Measurements from ENCODE around the gene NPTN.

NPTN gene

GRCh38 chr15:73628102-73628501, 5.1 kb downstream of the NPTN start:
- TF ChIP-seq CTCF (conservative IDR thresholded peaks at IDR 0.05; ENCODE audit: low read depth, low read length) = no peak
- no peak overlapping the region for H3K4me3 ChIP-seq (ENCODE audit: low read length)
- no peak for DNase-seq (ENCODE audit: low read depth)

GRCh38 chr15:73626072-73626471, 7.1 kb downstream of the NPTN start:
- no peak for DNase-seq (ENCODE audit: low read depth)
- no peak overlapping the region for H3K4me3 ChIP-seq (ENCODE audit: low read length)
- TF ChIP-seq CTCF (conservative IDR thresholded peaks at IDR 0.05; ENCODE audit: low read depth, low read length) = no peak

DNA sequence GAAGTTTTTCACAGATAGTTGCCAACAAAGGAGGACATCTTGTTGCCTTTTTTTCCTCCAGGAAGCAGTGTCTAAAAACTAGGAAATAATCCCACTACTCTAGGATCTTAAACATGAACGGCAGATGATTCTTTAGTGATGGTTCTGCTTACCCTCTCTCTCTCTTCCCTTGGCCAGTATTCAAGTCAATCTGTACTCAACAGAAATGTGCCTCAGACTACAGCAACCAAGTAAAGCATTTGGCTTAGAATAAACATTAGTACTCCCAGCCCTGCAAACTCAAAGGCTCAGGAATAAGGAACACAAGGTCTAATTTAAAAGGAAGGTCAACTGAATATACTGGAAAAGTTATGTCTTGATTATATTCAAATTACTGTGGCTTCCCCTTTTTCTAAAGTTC, 8.7 kb downstream of the NPTN start:
- DNase-seq (ENCODE audit: low read depth) = no peak
- TF ChIP-seq CTCF (conservative IDR thresholded peaks at IDR 0.05; ENCODE audit: low read depth, low read length) = no peak
- H3K4me3 ChIP-seq (ENCODE audit: low read length) = no peak overlapping the region

- DNase-seq (ENCODE audit: low read depth) = no peak
- TF ChIP-seq CTCF (conservative IDR thresholded peaks at IDR 0.05; ENCODE audit: low read depth, low read length) = no peak
- no peak overlapping the region for H3K4me3 ChIP-seq (ENCODE audit: low read length)
Measured at GRCh38 chr15:73621286-73621826, 11.8 kb downstream of the NPTN start.

DNA sequence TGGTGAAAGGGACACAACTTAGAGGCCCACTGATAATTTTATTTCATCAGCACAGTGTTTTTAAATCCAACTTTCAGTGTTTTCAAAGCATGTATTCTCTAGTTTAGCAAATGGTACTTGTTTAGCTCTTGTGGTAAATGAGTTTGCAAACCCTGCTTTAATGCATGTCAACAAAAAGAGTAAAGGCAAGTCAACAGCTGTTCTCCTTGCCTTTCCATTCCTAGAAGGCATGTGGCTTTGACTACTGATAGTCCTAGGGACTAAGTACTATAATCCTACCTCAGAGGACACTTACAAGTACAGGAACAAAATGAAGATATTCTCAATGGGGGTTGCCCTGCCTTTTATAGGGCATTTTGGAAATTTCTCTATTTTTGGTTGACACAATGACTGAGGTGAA, 13.1 kb downstream of the NPTN start:
- no peak for TF ChIP-seq CTCF (conservative IDR thresholded peaks at IDR 0.05; ENCODE audit: low read depth, low read length)
- no peak for DNase-seq (ENCODE audit: low read depth)
- H3K4me3 ChIP-seq (ENCODE audit: low read length) = no peak overlapping the region

DNA sequence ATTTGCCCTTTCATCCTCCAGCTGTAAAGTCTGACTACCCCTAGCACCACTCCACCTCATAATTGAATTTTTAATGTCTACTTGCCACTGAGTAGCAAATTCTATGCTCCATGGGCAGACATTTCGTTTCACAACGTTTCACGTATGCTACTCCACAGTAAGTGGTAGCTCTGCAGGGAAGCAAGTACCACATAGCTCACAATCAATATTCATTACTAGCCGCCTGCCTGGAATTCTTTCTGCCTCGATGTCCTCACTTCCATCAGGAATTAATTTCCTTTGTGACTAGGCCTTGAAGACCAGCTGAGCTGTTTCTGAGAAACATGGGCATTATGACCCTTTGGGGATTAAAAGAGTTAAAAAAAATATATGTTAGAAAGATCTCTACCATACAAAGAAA, 15.3 kb downstream of the NPTN start:
- DNase-seq (ENCODE audit: low read depth) = no peak
- H3K4me3 ChIP-seq (ENCODE audit: low read length) = no peak overlapping the region
- no peak for TF ChIP-seq CTCF (conservative IDR thresholded peaks at IDR 0.05; ENCODE audit: low read depth, low read length)

DNA sequence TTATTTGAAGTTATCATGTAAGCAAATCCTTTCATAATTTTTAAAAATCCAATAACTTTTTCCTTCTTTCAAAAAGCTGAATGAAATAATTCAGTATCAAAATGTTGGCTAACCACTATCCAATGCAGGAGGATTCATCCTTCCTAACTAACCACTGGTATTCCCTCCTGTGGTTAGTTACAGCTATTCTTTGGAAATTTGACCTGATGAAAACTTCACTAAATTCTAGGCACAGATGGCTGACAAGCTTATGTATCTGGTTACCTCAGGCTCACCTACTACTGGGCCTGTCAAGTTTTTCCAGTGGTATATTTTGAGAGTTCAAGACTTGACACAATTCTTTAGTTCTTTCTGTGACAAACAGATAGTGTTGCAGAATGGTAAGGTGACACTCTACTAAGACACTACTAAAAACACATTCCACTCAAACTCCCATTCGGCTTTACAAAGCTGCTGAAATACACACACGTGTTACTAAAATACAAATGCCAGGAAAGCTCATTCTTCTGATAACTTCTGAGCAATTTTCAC, 15.8 kb downstream of the NPTN start:
- no peak overlapping the region for H3K4me3 ChIP-seq (ENCODE audit: low read length)
- DNase-seq (ENCODE audit: low read depth) = no peak
- TF ChIP-seq CTCF (conservative IDR thresholded peaks at IDR 0.05; ENCODE audit: low read depth, low read length) = no peak
